GM23338 (cell line): ENCODE data around the gene NAALADL2. TPM values are rescaled to one million over a fixed set of nuclear protein-coding genes. Genes with fewer than 3 reads are reported as not detected.

ENCODE experiments used
- ATAC-seq: fragments of 200-7000 bp; cut with Tn5 transposase; 3 replicates; pipeline ENCODE4 v1.9.1; 2020
- DNase-seq: peaks from one replicate; pipeline ENCODE4 v3.0.0-alpha.2; 2015; ENCODE audit warnings: low spot score
- H2AFZ ChIP-seq: fragments of 200-600 bp; sonication (generic); 2 replicates; pipeline ENCODE4 v1.8.0; 2016; ENCODE audit warnings: antibody characterized with exemption, mild to moderate bottlenecking, moderate library complexity
- H3F3A ChIP-seq: fragments of 200-600 bp; sonication (generic); replicated peaks from 2 replicates; pipeline ENCODE4 v1.8.0; 2017; ENCODE audit warnings: antibody characterized with exemption, mixed run types, low read depth
- H3K27ac ChIP-seq: fragments of 200-600 bp; sonication (generic); 2 replicates; pipeline ENCODE4 v1.6.1; 2016; ENCODE audit warnings: low read depth
- H3K27me3 ChIP-seq: fragments of 200-600 bp; sonication (generic); 2 replicates; pipeline ENCODE4 v1.8.0; 2016; ENCODE audit warnings: mild to moderate bottlenecking, mixed run types, moderate library complexity; ENCODE audit not compliant: insufficient read depth
- H3K36me3 ChIP-seq: fragments of 200-600 bp; sonication (generic); 2 replicates; pipeline ENCODE4 v1.8.0; 2016; ENCODE audit warnings: mild to moderate bottlenecking; ENCODE audit not compliant: insufficient read depth
- H3K4me1 ChIP-seq: fragments of 200-600 bp; sonication (generic); 2 replicates; pipeline ENCODE4 v1.8.0; 2016; ENCODE audit warnings: mild to moderate bottlenecking, moderate library complexity; ENCODE audit not compliant: insufficient read depth
- H3K4me2 ChIP-seq: fragments of 200-600 bp; sonication (generic); 2 replicates; pipeline ENCODE4 v1.7.1; 2017; ENCODE audit warnings: mixed run types
- H3K4me3 ChIP-seq: fragments of 200-600 bp; sonication (generic); 2 replicates; pipeline ENCODE4 v1.6.1; 2016; ENCODE audit warnings: mixed run types
- H3K79me2 ChIP-seq: fragments of 200-600 bp; sonication (generic); replicated peaks from 2 replicates; pipeline ENCODE4 v1.8.0; 2017; ENCODE audit warnings: mild to moderate bottlenecking; ENCODE audit not compliant: insufficient read depth
- H3K9me2 ChIP-seq: fragments of 200-600 bp; sonication (generic); 2 replicates; pipeline ENCODE4 v1.8.0; 2017; ENCODE audit not compliant: insufficient read depth
- H4K20me1 ChIP-seq: fragments of 200-600 bp; sonication (generic); replicated peaks from 2 replicates; pipeline ENCODE4 v1.8.0; 2017; ENCODE audit warnings: mild to moderate bottlenecking; ENCODE audit not compliant: insufficient read depth
- H3K27ac Mint-ChIP-seq: 2 replicates; pipeline ENCODE4 v1.8.0; 2020; ENCODE audit warnings: inconsistent platforms, mild to moderate bottlenecking, moderate library complexity, mixed read lengths
- H3K27me3 Mint-ChIP-seq: 3 replicates; pipeline ENCODE4 v1.8.0; 2022; ENCODE audit warnings: low read depth, mild to moderate bottlenecking, moderate library complexity, mixed read lengths, inconsistent platforms; ENCODE audit not compliant: insufficient read depth, poor library complexity
- H3K36me3 Mint-ChIP-seq: 3 replicates; pipeline ENCODE4 v1.8.0; 2021; ENCODE audit warnings: low read depth, mild to moderate bottlenecking, inconsistent platforms, moderate library complexity, mixed read lengths
- H3K4me1 Mint-ChIP-seq: 3 replicates; pipeline ENCODE4 v1.8.0; 2020; ENCODE audit warnings: mild to moderate bottlenecking, inconsistent platforms, mixed read lengths
- H3K4me3 Mint-ChIP-seq: 3 replicates; pipeline ENCODE4 v1.8.0; 2021; ENCODE audit warnings: moderate library complexity, mild to moderate bottlenecking, inconsistent platforms, mixed read lengths
- H3K9me3 Mint-ChIP-seq: 3 replicates; pipeline ENCODE4 v1.8.0; 2020; ENCODE audit warnings: moderate library complexity, mild to moderate bottlenecking, inconsistent platforms, mixed read lengths
- CREB1 ChIP-seq: fragments of 250-450 bp; sonication (Bioruptor Pico); IDR thresholded peaks from 2 replicates; pipeline ENCODE4 v1.5.0; 2020; ENCODE audit warnings: low read depth, mild to moderate bottlenecking, moderate library complexity
- EZH2 ChIP-seq: fragments of 200-600 bp; sonication (generic); IDR thresholded peaks from one replicate; pipeline ENCODE4 v1.8.0; 2017; ENCODE audit warnings: antibody characterized with exemption, mild to moderate bottlenecking, low read depth; ENCODE audit not compliant: unreplicated experiment
- JUNB ChIP-seq: IDR thresholded peaks from one replicate; pipeline ENCODE4 v1.6.1; 2016; ENCODE audit warnings: antibody characterized with exemption; ENCODE audit not compliant: unreplicated experiment
- NANOG ChIP-seq: IDR thresholded peaks from 2 replicates; pipeline ENCODE4 v1.6.1; 2016; ENCODE audit warnings: antibody characterized with exemption, borderline replicate concordance
- POLR2AphosphoS5 ChIP-seq: IDR thresholded peaks from 2 replicates; pipeline ENCODE4 v1.6.1; 2016; ENCODE audit warnings: antibody characterized with exemption, low read depth
- REST ChIP-seq: IDR thresholded peaks from one replicate; pipeline ENCODE4 v1.6.1; 2018; ENCODE audit warnings: antibody characterized with exemption; ENCODE audit not compliant: unreplicated experiment
- STAT1 ChIP-seq: IDR thresholded peaks from one replicate; pipeline ENCODE4 v1.6.1; 2016; ENCODE audit warnings: antibody characterized with exemption; ENCODE audit not compliant: unreplicated experiment
- ZNF331 ChIP-seq: fragments of 250-450 bp; sonication (Bioruptor Pico); IDR thresholded peaks from 2 replicates; pipeline ENCODE4 v1.5.0; 2020; ENCODE audit warnings: low read depth, mild to moderate bottlenecking, moderate library complexity
- polyA plus RNA-seq: library from polyadenylated mRNA; unstranded; fragments of >200 nt; fragmentation: Nextera tagmentation; extraction: Ambion mirVana; gene quantifications from 2 replicates; pipeline ENCODE4 v1.2.1, GENCODE V29; 2016
- total RNA-seq: library from RNA; depleted of rRNA; stranded (reverse); fragments of >200 nt; shearing (Covaris generic); gene quantifications from 2 replicates; pipeline ENCODE4 v1.2.3, GENCODE V29; 2014
- TF ChIP-seq, protein P1 (sequence below): IDR thresholded peaks from 2 replicates; pipeline ENCODE4 v1.6.1; 2016; ENCODE audit warnings: antibody characterized with exemption
- TF ChIP-seq, protein P2 (sequence below): fragments of 250-450 bp; sonication (Bioruptor Pico); IDR thresholded peaks from 2 replicates; pipeline ENCODE4 v1.5.0; 2020; ENCODE audit warnings: mild to moderate bottlenecking, moderate library complexity

NAALADL2 gene
- total and polyA plus RNA-seq, 2 experiments from 2014 or later: 1.6 to 2.6 TPM

DNA sequence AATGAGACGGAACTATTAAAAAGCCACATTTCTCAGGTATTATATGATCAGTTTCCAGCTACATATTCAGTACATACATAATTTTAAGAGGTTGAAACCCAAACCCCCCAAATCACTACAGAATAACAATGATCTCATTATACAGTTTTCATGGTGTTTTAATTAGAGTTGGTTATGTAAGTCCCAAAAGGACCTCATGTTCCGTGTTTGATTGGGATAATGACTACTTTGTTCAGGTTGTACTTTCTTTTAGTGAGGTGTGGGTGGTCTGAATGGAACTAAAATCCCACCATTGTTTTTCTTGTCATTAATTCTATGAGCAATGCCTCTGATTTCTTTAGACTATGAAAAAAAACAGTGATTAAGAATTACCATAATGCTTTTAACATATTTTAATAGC is 905.6 kb downstream of the NAALADL2 start (continued):
- TF ChIP-seq, protein P1, sequence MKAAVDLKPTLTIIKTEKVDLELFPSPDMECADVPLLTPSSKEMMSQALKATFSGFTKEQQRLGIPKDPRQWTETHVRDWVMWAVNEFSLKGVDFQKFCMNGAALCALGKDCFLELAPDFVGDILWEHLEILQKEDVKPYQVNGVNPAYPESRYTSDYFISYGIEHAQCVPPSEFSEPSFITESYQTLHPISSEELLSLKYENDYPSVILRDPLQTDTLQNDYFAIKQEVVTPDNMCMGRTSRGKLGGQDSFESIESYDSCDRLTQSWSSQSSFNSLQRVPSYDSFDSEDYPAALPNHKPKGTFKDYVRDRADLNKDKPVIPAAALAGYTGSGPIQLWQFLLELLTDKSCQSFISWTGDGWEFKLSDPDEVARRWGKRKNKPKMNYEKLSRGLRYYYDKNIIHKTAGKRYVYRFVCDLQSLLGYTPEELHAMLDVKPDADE: no peak
- TF ChIP-seq NANOG (no peak), JUNB (no peak), STAT1 (no peak), REST (no peak), POLR2AphosphoS5 (no peak), EZH2 (no peak), CREB1 (CRISPR knock-in tag) (no peak)

DNA sequence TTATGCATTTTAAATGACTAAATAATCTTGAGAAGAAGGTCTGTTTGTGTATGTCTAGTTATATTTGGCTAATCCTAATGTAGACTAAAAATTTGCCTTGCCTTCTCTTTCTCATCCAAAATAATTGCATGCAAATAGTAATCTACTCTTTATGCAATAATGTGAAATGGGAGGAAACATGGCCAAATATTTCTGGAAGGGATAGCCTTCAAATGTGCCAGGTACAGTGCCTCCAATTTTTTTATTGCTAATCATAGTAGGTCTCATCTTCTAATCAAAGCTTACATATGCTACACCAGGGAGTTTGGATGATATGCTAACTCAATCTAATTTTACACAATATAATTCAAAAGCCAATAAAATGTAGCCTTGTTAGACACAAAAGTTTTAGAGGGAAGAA is 911.3 kb downstream of the NAALADL2 start:
- H3K27ac Mint-ChIP-seq: no peak overlapping the region
- TF ChIP-seq ZNF331 (CRISPR knock-in tag): no peak
- no peak for TF ChIP-seq CREB1 (CRISPR knock-in tag)
- no peaks in the 10 kb centered on the region for H4K20me1 ChIP-seq
- H3K4me2 ChIP-seq: no peak overlapping the region
- H3K36me3 ChIP-seq: no peaks in the 10 kb centered on the region
- no peak overlapping the region for H3K27ac ChIP-seq
- no peaks in the 10 kb centered on the region for H3K9me2 ChIP-seq
- ATAC-seq (no peak), DNase-seq (no peak)
- no peak overlapping the region for H3K4me3 ChIP-seq
- H3K27me3 Mint-ChIP-seq: no peaks in the 10 kb centered on the region
- no peaks in the 10 kb centered on the region for H3K79me2 ChIP-seq
- H3K27me3 ChIP-seq: no peaks in the 10 kb centered on the region
- no peak overlapping the region for H3K4me3 Mint-ChIP-seq
- no peak overlapping the region for H2AFZ ChIP-seq
- no peaks in the 10 kb centered on the region for H3K4me1 Mint-ChIP-seq
- no peaks in the 10 kb centered on the region for H3F3A ChIP-seq
- H3K36me3 Mint-ChIP-seq: no peaks in the 10 kb centered on the region
- no peaks in the 10 kb centered on the region for H3K4me1 ChIP-seq
- no peaks in the 10 kb centered on the region for H3K9me3 Mint-ChIP-seq

GRCh38 chr3:175777495-175777894 is 918.4 kb downstream of the NAALADL2 start:
- Mint-ChIP-seq H3K27ac (no peak overlapping the region), H3K9me3 (peaks cover 2% of the 10 kb centered on the region; the same call in 1 of the 3 replicates), H3K27me3 (no peaks in the 10 kb centered on the region), H3K4me1 (no peaks in the 10 kb centered on the region), H3K4me3 (no peak overlapping the region), H3K36me3 (no peaks in the 10 kb centered on the region)
- ATAC-seq (no peak), DNase-seq (no peak)
- H3F3A ChIP-seq: no peaks in the 10 kb centered on the region
- H3K36me3 ChIP-seq: no peaks in the 10 kb centered on the region
- no peaks in the 10 kb centered on the region for H4K20me1 ChIP-seq
- H3K9me2 ChIP-seq: no peaks in the 10 kb centered on the region
- H3K79me2 ChIP-seq: no peaks in the 10 kb centered on the region
- no peak overlapping the region for H3K27ac ChIP-seq
- no peak overlapping the region for H3K4me3 ChIP-seq
- no peak overlapping the region for H2AFZ ChIP-seq
- H3K4me1 ChIP-seq: no peaks in the 10 kb centered on the region
- H3K4me2 ChIP-seq: no peak overlapping the region
- H3K27me3 ChIP-seq: no peaks in the 10 kb centered on the region
- no peak for TF ChIP-seq JUNB
- TF ChIP-seq, protein P2, sequence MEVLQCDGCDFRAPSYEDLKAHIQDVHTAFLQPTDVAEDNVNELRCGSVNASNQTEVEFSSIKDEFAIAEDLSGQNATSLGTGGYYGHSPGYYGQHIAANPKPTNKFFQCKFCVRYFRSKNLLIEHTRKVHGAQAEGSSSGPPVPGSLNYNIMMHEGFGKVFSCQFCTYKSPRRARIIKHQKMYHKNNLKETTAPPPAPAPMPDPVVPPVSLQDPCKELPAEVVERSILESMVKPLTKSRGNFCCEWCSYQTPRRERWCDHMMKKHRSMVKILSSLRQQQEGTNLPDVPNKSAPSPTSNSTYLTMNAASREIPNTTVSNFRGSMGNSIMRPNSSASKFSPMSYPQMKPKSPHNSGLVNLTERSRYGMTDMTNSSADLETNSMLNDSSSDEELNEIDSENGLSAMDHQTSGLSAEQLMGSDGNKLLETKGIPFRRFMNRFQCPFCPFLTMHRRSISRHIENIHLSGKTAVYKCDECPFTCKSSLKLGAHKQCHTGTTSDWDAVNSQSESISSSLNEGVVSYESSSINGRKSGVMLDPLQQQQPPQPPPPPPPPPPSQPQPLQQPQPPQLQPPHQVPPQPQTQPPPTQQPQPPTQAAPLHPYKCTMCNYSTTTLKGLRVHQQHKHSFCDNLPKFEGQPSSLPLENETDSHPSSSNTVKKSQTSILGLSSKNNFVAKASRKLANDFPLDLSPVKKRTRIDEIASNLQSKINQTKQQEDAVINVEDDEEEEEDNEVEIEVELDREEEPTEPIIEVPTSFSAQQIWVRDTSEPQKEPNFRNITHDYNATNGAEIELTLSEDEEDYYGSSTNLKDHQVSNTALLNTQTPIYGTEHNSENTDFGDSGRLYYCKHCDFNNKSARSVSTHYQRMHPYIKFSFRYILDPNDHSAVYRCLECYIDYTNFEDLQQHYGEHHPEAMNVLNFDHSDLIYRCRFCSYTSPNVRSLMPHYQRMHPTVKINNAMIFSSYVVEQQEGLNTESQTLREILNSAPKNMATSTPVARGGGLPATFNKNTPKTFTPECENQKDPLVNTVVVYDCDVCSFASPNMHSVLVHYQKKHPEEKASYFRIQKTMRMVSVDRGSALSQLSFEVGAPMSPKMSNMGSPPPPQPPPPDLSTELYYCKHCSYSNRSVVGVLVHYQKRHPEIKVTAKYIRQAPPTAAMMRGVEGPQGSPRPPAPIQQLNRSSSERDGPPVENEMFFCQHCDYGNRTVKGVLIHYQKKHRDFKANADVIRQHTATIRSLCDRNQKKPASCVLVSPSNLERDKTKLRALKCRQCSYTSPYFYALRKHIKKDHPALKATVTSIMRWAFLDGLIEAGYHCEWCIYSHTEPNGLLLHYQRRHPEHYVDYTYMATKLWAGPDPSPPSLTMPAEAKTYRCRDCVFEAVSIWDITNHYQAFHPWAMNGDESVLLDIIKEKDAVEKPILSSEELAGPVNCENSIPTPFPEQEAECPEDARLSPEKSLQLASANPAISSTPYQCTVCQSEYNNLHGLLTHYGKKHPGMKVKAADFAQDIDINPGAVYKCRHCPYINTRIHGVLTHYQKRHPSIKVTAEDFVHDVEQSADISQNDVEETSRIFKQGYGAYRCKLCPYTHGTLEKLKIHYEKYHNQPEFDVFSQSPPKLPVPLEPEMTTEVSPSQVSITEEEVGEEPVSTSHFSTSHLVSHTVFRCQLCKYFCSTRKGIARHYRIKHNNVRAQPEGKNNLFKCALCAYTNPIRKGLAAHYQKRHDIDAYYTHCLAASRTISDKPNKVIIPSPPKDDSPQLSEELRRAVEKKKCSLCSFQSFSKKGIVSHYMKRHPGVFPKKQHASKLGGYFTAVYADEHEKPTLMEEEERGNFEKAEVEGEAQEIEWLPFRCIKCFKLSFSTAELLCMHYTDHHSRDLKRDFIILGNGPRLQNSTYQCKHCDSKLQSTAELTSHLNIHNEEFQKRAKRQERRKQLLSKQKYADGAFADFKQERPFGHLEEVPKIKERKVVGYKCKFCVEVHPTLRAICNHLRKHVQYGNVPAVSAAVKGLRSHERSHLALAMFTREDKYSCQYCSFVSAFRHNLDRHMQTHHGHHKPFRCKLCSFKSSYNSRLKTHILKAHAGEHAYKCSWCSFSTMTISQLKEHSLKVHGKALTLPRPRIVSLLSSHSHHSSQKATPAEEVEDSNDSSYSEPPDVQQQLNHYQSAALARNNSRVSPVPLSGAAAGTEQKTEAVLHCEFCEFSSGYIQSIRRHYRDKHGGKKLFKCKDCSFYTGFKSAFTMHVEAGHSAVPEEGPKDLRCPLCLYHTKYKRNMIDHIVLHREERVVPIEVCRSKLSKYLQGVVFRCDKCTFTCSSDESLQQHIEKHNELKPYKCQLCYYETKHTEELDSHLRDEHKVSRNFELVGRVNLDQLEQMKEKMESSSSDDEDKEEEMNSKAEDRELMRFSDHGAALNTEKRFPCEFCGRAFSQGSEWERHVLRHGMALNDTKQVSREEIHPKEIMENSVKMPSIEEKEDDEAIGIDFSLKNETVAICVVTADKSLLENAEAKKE (CRISPR knock-in tag): no peak
